ENCODE data around the gene ERVK3-1.
A peak's percentile ranks its signal among the peaks of the same experiment; 100 is the strongest.
"Not testable (repeated sequence)": the region's sequence is repeated elsewhere in the genome, so short reads cannot be mapped to it uniquely, and the experiment has no call there.

The ERVK3-1 gene, protein sequence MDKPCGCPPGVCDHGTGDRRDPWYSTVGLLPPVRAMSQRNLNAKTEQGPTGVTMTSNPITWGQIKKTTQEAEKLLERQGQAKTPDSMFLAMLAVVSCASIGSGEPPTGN

DNA sequence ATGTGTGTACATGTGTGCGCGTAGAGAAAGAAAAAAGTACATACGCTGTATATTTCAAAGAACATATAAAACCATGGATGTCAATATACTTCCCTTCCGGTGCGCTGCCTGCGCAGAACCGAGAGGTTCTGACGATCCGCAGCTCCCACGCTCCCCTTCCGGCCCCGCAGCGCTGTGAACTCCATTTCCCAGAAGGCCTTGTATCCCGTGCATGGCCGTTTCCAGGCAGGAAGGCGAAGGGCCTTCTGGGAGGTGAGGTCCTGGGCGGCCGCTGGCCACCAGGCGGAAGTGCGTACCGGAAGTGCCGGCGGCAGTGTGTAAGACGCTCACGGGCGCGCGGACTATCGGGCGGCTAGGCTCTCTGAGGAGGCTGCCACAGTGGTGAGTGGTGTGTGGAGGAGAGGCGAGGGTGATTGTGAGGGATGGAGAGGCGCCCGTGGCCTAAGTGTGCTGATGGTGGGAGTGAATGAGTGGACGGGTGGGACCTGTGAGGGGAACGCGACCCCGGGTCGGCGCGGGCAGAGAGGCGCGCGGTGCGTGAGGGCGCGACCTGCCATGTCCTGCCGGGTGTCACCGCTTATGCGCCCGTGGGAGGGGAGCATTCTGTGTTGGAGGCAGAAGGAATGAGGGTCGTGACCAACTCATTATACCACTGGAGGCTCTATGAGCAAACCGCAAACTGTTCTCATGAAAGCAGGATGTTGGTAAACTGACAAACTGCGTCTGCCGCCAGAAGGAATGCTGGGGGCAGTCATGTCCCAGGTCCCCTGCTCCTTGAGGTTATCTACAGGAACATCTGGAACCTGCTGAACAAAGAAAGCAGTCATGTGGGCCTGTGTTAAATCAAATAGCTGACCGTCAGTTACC is at the start of gene ERVK3-1:
ERVK3-1 (plus strand) TSS at position 313 of the 867 bp plus-strand sequence. CDS start 6,792 bp downstream, outside the sequence.
- DNase-seq: peak; percentile 93

- not testable (repeated sequence) for DNase-seq
Observed at GRCh38 chr19:58258259-58258658, 46.9 kb upstream of the ERVK3-1 start.

- no peak for DNase-seq
Observed at GRCh38 chr19:58261600-58261967, 43.6 kb upstream of the ERVK3-1 start.

- no peak for DNase-seq
Observed at GRCh38 chr19:58261968-58262921, 42.9 kb upstream of the ERVK3-1 start.

DNA sequence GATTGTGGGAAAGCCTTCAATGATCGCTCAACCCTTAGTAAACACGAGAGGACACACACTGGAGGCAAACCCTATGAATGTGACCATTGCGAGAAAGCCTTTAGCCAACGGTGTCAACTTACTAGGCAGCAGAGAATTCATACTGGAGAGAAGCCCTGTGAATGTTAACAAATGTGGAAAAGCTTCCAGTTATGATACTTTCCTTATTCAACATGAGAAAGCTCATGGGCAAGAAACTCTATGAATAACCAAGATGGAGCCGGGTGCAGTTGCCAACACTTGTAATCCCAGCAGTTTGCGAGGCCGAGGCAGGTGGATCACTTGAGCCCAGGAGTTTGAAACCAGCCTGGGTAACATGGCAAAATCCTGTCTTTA is 42.3 kb upstream of the ERVK3-1 start:
- DNase-seq: no peak

GRCh38 chr19:58265100-58265499 is 40.1 kb upstream of the ERVK3-1 start:
- no peak for DNase-seq

DNA sequence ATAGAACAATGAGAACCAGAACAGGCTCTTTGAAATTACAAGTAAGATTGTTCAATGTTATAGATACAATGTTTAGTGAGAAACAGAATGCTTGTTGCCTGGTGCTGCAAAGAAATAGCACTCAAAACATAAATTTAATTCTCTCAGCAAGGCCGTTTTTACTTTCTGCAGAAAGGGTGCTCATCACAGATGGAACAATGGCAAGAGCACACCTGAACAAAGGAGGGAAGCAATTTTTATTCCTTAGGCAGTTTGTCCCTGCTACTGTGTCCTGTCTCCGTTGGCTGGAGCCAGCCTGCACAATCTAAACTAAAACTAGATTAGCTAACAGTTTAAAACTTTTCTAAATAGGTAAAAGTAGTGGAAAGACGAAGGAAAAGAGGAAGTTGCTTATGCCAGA is 36.8 kb upstream of the ERVK3-1 start:
- DNase-seq: no peak

- DNase-seq: no peak
Observed at GRCh38 chr19:58274771-58275201, 30.4 kb upstream of the ERVK3-1 start.

GRCh38 chr19:58275564-58275963 is 29.6 kb upstream of the ERVK3-1 start:
- DNase-seq: no peak

- DNase-seq: no peak
Observed at GRCh38 chr19:58277197-58277596, 28.0 kb upstream of the ERVK3-1 start.

DNA sequence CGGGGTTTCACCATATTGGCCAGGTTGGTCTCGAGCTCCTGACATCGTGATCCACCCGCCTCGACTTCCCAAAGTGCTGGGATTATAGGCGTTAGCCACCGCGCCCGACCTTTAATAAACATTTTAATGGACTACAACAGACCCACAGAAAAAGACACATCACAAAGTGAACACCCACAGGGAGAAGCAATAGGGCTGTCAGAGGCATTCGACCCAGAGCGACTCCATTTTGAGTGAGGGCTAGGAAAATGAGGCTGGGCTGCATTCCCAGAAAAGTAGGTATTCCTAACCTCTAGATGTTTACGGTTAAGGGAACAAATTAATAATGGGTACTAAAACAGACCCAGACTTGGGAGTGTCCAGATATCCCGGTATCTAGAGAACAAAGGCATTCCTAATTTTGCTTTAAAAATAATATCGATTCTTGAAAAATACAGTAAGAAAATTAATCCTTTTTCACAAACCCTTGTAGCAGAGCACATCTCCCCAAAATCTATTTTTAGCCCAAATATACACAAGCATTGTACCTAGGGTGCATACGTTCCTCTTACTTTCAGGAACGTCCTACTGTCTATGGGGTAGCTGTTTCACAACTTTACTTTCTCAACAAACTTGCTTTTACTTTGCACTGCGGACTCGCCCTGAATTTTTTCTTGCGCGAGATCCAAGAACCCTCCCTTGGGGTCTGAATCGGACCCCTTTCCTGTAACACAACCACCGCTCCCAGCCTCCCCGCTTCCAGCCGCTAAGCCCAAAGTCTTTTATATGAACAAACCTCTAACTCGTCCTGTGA is 27.2 kb upstream of the ERVK3-1 start:
- no peak for DNase-seq

DNA sequence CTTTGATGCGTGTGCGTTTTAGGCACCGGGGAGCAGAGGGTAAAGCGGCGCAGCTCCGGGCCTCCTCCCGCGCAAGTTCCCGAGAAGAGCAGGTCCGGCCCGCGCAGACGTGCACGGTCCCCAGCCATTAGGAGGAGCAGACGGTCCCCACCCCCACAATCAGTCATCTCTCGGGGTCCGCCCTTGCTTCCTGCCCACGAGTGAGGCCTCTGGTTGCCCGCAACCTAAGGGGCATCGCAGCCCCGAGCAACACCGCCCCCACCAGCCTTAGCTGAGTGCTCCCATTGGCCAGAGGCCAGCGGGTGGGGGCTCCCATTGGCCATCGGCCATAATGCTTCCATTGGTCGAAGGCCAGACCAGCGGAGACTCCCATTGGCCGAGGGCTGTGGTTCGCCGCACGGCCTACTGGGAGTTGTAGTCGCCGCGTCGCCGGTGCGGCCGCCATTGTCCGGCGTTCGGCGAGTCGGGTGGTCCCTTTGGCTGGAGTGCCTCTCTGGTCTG is 26.6 kb upstream of the ERVK3-1 start, which contains the start of gene ZNF8:
ZNF8 (plus strand) TSS at position 415 of the 501 bp plus-strand sequence. CDS start 127 bp downstream, outside the sequence.
- peak; percentile 83 for DNase-seq

DNA sequence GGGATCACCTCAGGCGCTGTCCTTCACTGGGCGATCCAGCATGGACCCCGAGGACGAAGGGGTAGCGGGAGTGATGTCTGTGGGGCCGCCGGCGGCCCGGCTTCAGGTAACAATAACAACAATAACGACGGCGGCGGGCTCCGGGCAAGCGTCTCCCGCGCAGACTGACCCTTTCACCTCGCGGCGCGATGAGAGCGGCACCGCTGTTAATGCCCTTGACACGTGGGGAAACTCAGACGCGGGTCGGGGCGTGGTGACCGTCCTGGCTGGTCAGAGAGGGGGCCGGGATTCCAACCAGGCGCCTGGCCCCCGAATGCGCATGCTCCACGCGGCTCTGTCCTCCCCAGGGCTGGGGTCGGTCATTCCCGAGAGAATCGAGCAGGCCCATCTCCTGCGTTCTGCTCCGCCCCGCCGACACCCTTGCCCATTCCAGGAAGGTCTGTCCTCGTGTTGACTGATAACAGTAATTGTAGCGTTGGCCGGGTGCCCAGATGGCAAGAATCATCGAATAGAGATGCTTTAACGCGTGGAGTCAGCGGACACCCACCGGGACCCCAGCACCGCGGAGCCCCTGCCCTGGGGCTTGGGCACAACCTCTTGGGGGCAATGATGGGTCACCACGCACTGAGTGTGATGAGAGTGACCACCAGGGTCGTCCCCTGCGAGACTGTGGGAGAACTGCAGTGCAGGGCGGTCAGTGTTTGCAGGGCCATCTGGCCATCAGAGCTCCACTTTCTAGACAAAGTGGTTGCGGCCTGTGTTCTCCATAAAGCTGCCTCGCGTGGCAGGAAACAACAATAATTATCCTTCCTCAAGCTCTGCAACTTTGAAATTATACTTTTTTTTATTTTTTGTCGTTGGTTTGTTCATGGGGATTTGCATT is 25.9 kb upstream of the ERVK3-1 start:
- DNase-seq: no peak

DNA sequence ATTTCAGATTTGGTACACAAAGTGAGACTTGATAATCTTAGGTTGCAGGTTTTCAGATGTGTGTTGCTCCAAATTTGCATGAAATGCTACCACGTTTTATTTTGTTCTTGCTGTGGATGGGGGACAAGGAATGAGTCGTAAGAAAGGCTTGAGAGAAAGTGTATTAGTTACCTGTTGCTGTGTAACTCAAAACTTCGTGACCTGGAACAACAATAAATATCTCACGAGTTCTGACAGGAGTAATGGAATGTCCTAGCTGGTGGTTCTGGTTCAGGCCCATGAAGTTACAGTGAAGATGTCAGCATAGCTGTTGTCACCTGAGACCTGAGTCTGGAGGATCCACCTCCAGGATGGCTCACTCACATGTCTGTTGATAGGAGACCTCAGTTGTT is 25.3 kb upstream of the ERVK3-1 start:
- DNase-seq: no peak

DNA sequence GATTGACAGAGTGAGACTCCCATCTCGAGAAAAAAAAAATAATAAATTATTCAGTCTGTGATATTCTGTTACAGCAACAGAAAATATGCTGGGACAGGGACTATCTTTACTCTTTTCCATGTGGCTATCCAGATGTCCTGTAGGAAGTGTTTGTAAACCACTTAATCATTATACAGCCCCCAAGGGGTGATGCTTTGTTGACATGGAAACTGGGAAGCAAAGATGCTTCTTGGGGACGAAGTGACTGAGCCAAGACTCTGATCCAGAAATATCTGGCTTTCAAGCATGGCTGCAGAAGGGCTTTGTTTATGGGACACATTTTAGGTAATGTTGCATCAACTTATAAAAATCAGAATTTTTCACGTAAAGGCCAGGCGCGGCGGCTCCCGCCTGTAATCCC is 21.0 kb upstream of the ERVK3-1 start:
- no peak for DNase-seq

- DNase-seq: no peak
Observed at GRCh38 chr19:58291943-58292342, 13.2 kb upstream of the ERVK3-1 start.

DNA sequence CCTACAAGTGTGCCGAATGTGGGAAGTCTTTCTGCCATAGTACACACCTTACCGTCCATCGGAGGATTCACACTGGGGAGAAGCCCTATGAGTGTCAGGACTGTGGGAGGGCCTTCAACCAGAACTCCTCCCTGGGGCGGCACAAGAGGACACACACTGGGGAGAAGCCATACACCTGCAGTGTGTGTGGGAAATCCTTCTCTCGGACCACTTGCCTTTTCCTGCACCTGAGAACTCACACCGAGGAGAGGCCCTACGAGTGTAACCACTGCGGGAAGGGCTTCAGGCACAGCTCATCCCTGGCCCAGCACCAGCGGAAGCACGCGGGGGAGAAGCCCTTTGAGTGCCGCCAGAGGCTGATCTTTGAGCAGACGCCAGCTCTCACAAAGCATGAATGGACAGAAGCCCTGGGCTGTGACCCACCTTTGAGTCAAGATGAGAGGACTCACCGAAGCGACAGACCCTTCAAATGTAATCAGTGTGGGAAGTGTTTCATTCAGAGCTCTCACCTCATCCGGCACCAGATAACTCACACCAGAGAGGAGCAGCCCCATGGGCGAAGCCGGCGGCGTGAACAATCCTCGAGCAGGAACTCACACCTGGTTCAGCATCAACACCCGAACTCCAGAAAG is 10.3 kb upstream of the ERVK3-1 start:
- DNase-seq: no peak

- no peak for DNase-seq
Observed at GRCh38 chr19:58296104-58296503, 9.1 kb upstream of the ERVK3-1 start.

DNA sequence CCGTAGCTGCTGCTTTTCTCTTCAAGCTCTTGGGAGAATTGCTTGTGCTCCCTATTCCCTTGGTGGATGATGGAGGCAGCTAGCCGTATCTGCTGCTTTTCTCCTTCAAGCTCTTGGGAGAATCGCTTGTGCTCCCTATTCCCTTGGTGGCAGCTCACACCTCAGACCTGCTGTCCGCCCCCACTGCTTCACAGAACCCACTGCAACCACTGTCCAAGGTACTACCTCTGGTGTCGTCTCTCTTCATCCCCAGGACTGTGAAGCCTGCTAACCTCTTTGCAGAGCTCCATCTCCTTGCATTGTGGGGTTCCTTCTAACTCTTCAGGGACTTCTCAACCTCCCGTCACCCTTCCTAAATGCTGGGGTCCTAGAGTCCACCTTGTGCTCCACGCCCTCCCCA is 4.6 kb upstream of the ERVK3-1 start:
- DNase-seq: no peak

- no peak for DNase-seq
Observed at GRCh38 chr19:58304255-58304654, 922 bp upstream of the ERVK3-1 start.

DNA sequence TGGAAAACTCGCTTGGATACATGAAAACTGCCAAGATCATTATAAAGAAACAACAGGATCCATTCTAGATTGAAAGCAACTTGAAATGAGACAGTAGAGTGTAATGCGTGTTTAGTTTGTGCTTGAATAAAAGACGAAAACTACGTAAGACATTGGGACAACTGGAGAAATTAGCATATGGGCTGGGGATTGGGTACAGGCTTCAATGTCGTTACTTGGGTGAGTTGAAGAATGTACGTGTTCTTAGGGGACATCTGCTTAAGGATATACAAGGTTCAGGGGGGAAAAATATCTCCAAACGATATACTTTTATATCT is 471 bp upstream of the ERVK3-1 start:
- no peak for DNase-seq

Data from NCI-H446 treated with DMSO at 0.1 percent for 48 hours (cell line).